KG1 (cell line): ENCODE results near the gene RIPK4.

Experiments used
- DNase-seq: peaks from one replicate; lab custom pipeline; 2025; lab: John Stamatoyannopoulos, UW

RIPK4 gene

GRCh38 chr21:41769111-41769510 lies 2.3 kb upstream of the RIPK4 start:
- no peak for DNase-seq

GRCh38 chr21:41768437-41769042 lies 1.7 kb upstream of the RIPK4 start:
- DNase-seq, result peak; percentile 19

DNA sequence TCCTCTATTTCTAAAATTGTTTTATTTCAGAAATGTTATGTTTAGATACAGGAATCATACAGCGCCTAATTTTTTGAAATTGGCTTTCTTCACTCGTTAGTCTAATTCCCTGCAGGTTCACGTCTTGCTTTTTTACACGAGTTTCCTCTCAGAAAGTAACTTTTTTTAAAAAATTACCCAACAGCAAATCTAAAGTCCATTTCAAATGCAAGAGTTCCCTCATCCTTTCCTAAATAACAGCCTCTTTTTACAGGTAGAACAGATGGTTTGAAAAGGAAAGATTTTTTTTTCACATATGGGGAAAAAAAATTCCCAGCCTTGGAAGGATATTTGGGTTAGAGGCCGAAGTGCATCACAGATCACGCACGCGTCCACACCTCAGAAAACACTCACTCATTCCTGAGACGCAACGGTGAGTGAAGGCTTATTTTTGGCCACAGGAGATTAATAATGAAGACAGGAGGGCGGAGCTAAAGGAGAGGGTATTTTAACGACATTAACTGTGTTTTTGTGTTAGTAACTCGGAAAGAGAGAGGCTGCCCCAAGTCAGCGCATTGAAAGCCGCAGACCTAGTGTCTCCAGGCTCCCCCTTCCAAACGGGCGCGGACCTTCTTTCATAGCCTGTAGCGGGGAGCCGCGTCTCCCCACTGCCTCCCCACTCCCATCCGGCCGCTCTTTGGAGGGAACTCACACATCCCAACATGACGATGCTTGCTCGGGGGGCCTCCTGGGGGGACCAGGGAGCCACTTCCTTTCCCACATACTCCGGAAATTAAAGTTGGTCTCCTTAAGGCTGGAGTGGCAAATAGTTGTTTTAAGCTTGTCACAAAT lies 969 bp upstream of the RIPK4 start:
- DNase-seq, result no peak

DNA sequence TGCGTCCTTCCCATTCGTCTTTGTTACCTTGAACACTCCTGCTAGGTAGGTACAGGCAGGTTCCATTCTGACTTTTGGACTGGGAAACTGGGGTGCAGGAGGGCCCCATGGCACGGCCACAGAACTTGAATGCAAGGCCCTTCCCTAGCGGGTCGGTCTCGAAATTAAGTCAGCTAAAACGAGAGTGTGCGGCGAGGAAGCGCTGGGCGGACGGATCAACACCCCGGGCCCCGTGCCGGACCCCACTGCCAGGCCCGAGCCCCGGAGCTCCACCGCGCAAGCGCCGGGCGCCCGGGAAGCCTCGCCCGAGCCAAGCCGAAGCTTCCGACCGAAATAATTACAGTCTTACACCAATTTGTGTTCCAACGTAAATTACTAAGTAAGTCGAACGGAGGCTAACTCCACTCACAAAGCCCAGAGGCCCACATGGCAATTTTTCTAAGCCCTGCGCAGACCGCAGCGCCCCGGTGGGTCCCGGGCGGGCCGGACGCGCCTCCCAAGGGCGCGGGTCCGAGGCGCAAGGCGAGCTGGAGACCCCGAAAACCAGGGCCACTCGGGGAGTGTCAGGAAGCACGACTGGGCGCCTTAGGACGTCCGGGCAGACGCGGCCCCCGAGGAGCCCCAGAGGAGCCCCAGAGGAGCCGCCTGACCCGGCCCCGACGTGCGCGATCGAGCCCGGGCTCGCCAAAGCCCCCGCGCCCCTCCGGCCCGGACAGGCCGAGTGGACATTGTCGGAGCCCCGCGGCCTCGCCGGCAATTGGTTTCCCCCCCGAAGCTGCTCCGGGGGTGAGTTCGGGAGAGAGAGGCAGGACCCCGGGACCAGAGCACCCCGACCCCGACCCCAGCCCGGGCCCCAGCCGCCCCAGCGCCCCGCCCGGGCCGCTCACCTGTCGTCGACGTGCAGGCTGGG lies 624 bp downstream of the RIPK4 start:
- no peak for DNase-seq

DNA sequence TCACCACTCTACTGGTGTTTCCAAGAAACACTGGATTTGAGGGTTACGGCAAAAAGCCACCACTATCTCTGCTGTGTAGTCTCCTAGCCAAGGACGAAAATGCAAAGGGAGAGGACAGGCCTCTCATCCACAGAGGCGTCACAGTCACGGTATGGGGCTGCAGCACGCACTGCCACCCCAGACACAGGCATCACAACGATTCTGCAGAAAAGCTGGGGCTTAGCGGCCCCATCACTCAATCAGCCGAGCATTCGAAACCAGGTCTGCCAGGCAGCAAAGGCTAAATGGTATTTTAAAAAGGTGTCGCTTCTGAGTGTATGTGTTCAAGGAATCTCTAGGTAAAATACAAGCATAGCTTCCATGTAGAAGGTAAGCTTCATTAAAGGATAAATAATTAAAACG lies 1.4 kb downstream of the RIPK4 start:
- DNase-seq, result no peak

- no peak for DNase-seq
Measured at GRCh38 chr21:41764558-41765419, 2.1 kb downstream of the RIPK4 start.

DNA sequence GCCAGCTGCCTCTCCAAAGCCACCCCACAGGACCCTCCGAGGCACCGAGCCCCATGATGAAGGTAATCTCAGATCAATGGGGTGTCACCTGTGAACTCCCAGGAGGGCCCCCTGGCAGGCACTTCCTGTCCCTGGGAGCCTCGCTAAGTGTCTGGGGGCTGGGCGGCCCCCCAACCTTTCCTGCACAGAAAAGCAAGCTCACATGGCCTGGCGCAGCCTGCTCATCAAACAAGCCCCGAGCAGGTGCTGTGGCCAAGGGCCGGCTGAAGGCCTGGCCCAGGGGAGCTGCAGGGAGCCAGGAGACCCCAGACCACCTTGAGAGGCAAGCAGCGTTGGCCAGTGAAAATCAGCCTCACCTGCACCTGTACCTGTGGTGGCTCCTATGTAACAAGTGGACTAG lies 2.9 kb downstream of the RIPK4 start:
- no peak for DNase-seq

GRCh38 chr21:41763398-41763931 lies 3.4 kb downstream of the RIPK4 start:
- DNase-seq, result no peak

DNA sequence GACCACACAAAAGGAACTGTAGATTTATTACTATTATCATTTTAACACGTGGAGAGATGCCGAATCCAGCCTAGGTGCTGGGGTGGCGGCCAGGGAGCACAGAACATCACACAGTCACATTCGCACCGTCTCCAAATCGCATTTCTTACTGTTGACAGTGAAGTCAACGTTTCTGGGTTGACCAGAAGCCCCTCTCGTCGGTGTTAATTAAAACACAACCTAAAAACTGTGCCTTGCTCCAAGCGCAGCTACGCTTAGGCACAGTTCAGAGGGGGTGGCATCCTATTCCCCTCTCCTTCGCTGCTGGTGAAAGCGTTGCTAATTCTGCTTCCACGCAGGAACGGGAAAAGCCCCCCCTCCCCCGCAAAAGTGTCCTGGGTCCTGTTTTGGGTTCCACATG lies 4.1 kb downstream of the RIPK4 start:
- DNase-seq, result no peak

GRCh38 chr21:41761934-41762635 lies 4.8 kb downstream of the RIPK4 start:
- DNase-seq, result no peak

DNA sequence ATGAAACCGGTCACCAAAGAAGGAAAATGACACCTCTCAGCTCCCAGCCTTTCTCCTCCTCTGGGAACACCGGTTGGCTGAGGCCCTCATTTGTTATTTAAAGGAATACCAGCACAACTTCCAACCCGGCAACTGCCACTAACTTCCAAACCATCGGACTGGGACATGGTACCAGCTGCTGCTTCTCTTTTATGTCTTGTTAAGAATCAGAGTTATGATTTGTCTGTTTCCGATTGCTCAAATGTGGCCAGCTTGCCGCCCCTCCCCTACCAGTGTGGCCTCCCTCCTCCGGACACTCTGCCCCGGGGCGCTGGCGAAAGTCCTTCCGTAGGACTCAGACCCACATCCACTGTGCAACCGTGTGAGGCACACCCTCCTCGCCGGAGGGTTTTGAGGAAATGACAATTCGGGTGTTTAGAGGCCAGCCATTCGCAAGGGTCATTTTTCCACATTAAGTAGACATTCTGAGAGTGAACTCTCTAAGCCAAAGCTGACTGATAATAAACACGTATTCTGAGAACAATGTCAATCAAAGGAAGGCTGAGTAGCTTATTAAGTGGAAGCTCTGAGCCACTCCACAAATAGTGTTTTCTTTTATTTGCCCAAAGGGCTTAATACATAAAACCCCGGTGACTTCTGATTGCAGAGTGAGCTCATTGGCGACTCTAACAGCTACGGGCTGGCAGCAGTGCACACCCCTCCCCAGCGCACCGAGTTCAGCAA lies 5.5 kb downstream of the RIPK4 start:
- no peak for DNase-seq

DNA sequence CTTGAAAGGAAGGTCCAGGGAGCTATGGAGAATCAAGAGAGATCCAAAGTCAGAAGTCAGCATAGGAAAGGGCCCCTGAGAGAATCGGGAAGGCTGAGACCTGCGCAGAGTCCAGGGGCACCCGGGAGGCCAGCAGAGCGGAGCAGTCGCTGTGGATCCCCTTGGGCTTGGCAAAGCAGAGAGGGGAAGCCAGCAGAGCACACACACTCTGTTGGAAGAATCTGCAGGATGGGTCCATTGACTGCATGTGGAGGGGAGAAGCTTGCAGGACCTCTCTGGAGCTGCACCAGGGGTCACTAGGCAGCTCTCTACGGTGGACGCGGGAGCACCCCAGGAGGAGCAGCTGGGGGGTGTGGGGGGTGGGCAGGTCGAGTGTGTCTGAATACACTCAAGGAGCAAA lies 6.4 kb downstream of the RIPK4 start:
- no peak for DNase-seq

- DNase-seq, result no peak
Measured at GRCh38 chr21:41759926-41760325, 6.9 kb downstream of the RIPK4 start.

GRCh38 chr21:41759214-41759840 lies 7.5 kb downstream of the RIPK4 start:
- DNase-seq, result no peak

- DNase-seq, result no peak
Measured at GRCh38 chr21:41758550-41758949, 8.3 kb downstream of the RIPK4 start.

DNA sequence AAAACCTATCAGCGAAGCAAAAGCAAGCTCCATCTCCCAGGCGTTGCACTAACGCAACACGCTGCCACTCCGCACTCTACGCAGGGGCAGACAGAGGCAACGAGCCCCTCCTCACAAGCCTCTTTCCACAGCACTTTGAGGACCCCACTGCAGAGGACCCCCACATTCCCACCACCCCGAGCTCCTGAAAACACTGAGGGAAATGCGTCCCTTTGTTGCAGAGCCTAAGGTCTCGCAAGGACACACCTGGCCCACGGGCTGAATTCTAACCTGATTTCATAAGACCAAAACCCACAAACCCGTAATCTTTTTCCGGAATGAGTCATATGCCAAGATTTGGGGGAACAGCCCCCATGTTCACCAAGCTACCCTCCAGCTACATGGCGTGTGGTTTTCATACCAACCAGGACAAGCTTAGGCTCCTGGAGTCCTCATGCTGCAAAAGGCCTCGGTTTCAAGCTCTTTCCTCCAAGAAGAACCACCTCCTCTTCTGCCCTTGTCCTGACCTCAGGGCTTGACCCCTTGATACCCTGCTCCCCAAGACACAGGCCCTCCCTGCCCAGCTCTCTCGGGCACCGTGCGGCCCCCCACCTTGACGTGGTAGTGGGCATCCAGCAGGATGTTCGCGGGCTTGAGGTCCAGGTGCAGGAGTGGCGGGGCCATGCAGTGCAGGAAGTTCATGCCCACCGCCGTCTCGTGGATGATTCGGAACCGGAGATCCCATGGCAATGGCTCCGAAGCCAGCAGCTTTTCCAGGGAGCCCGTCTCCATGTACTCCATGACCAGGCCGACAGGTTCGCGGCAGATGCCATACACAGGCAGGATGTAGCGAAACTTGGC lies 10.7 kb downstream of the RIPK4 start:
- DNase-seq, result no peak

- DNase-seq, result no peak
Measured at GRCh38 chr21:41755258-41755933, 11.5 kb downstream of the RIPK4 start.

- no peak for DNase-seq
Measured at GRCh38 chr21:41754479-41754891, 12.4 kb downstream of the RIPK4 start.
